Neural cell (in vitro differentiated cells): ENCODE data around the gene RCC2. TPM values are rescaled to one million over a fixed set of nuclear protein-coding genes. Genes with fewer than 3 reads are reported as not detected.
"Not testable (repeated sequence)": the region's sequence is repeated elsewhere in the genome, so short reads cannot be mapped to it uniquely, and the experiment has no call there.

Source experiments
- H2AFZ ChIP-seq: fragments of 200-600, 300-800 bp; sonication (generic), shearing (Covaris generic); 2 replicates; pipeline ENCODE4 v1.6.0; 2014; ENCODE audit warnings: low read depth, mild to moderate bottlenecking, antibody characterized with exemption, low read length, moderate library complexity
- H3F3A ChIP-seq: fragments of 200-600 bp; shearing (Covaris generic); 2 replicates; pipeline ENCODE4 v1.6.1; 2016; ENCODE audit warnings: mild to moderate bottlenecking, moderate library complexity, mixed read lengths, antibody characterized with exemption, low read length; ENCODE audit not compliant: insufficient read depth, poor library complexity, severe bottlenecking
- H3K27ac ChIP-seq: fragments of 200-600, 300-800 bp; sonication (generic), shearing (Covaris generic); 2 replicates; pipeline ENCODE4 v1.5.1; 2014; ENCODE audit warnings: mild to moderate bottlenecking, low read length, moderate library complexity
- H3K27me3 ChIP-seq: fragments of 300-800, 200-600 bp; sonication (generic), shearing (Covaris generic); 2 replicates; pipeline ENCODE4 v1.6.0; 2014; ENCODE audit warnings: mild to moderate bottlenecking, low read depth, low read length, moderate library complexity; ENCODE audit not compliant: insufficient read depth
- H3K36me3 ChIP-seq: fragments of 300-800, 200-600 bp; sonication (generic), shearing (Covaris generic); 2 replicates; pipeline ENCODE4 v1.5.1; 2014; ENCODE audit warnings: mild to moderate bottlenecking, antibody characterized with exemption, low read length, moderate library complexity; ENCODE audit not compliant: insufficient read depth
- H3K4me2 ChIP-seq: fragments of 300-800, 200-600 bp; sonication (generic), shearing (Covaris generic); 2 replicates; pipeline ENCODE4 v1.6.0; 2014; ENCODE audit warnings: mild to moderate bottlenecking, low read length
- H3K4me3 ChIP-seq: fragments of 300-800, 200-600 bp; sonication (generic), shearing (Covaris generic); 2 replicates; pipeline ENCODE4 v1.5.1; 2014; ENCODE audit warnings: mild to moderate bottlenecking, low read length, moderate library complexity
- H3K79me2 ChIP-seq: fragments of 200-600 bp; shearing (Covaris generic); replicated peaks from 2 replicates; pipeline ENCODE4 v1.6.0; 2014; ENCODE audit warnings: mild to moderate bottlenecking, low read length, moderate library complexity; ENCODE audit not compliant: insufficient read depth
- H3K9ac ChIP-seq: fragments of 300-800, 200-600 bp; sonication (generic), shearing (Covaris generic); 2 replicates; pipeline ENCODE4 v1.6.1; 2016; ENCODE audit warnings: mild to moderate bottlenecking, low read length, mixed read lengths
- H3K9me2 ChIP-seq: fragments of 200-600 bp; shearing (Covaris generic); 2 replicates; pipeline ENCODE4 v1.6.1; 2016; ENCODE audit warnings: mild to moderate bottlenecking, low read length, mixed read lengths; ENCODE audit not compliant: insufficient read depth
- H3K9me3 ChIP-seq: fragments of 200-600, 300-800 bp; sonication (generic), shearing (Covaris generic); 2 replicates; pipeline ENCODE4 v1.6.1; 2016; ENCODE audit warnings: mild to moderate bottlenecking, mixed run types, low read length, moderate library complexity, mixed read lengths
- H4K20me1 ChIP-seq: fragments of 200-600 bp; shearing (Covaris generic); 2 replicates; pipeline ENCODE4 v1.6.1; 2016; ENCODE audit warnings: mild to moderate bottlenecking, mixed run types; ENCODE audit not compliant: insufficient read depth
- CTCF ChIP-seq: fragments of 450-650 bp; IDR thresholded peaks from 2 replicates; pipeline ENCODE4 v1.5.1; 2014; ENCODE audit warnings: antibody characterized with exemption, mild to moderate bottlenecking, moderate library complexity; ENCODE audit not compliant: poor library complexity, severe bottlenecking
- EP300 ChIP-seq: fragments of 450-650 bp; conservative IDR thresholded peaks from 2 replicates; pipeline ENCODE4 v1.6.1; 2014; ENCODE audit warnings: antibody characterized with exemption, mild to moderate bottlenecking, moderate library complexity; ENCODE audit not compliant: poor library complexity, severe bottlenecking
- EZH2 ChIP-seq: fragments of 200-600, 300-800 bp; shearing (Covaris generic), sonication (generic); IDR thresholded peaks from 2 replicates; pipeline ENCODE4 v1.6.1; 2014; ENCODE audit warnings: antibody characterized with exemption, low read length, borderline replicate concordance, mild to moderate bottlenecking; ENCODE audit not compliant: insufficient read depth, poor library complexity, severe bottlenecking
- MXI1 ChIP-seq: fragments of 450-650 bp; conservative IDR thresholded peaks from 2 replicates; pipeline ENCODE4 v1.6.1; 2014; ENCODE audit warnings: antibody characterized with exemption, mild to moderate bottlenecking; ENCODE audit not compliant: poor library complexity, severe bottlenecking
- POLR2AphosphoS5 ChIP-seq: IDR thresholded peaks from 2 replicates; pipeline ENCODE4 v1.6.1; 2012
- RAD21 ChIP-seq: fragments of 450-650 bp; conservative IDR thresholded peaks from 2 replicates; pipeline ENCODE4 v1.6.1; 2014; ENCODE audit warnings: antibody characterized with exemption, mild to moderate bottlenecking, moderate library complexity
- REST ChIP-seq: IDR thresholded peaks from 2 replicates; pipeline ENCODE4 v1.6.1; 2012; ENCODE audit warnings: borderline replicate concordance
- SMC3 ChIP-seq: fragments of 450-650 bp; conservative IDR thresholded peaks from 2 replicates; pipeline ENCODE4 v1.6.1; 2014; ENCODE audit warnings: antibody characterized with exemption, mild to moderate bottlenecking, moderate library complexity; ENCODE audit not compliant: poor library complexity
- TAF1 ChIP-seq: IDR thresholded peaks from 2 replicates; pipeline ENCODE4 v1.6.1; 2012; ENCODE audit warnings: low read depth
- polyA plus RNA-seq: library from polyadenylated mRNA; depleted of rRNA; stranded (reverse); fragments of >200 nt; gene quantifications from 2 replicates; pipeline ENCODE4 v1.2.3, GENCODE V29; 2014

Gene RCC2
- polyA plus RNA-seq, 1 donor from 2014 or later = 34.4 TPM

- not testable (repeated sequence) for H3K27me3 ChIP-seq, H3F3A ChIP-seq, H3K27ac ChIP-seq, H3K79me2 ChIP-seq, H3K9ac ChIP-seq, H3K9me3 ChIP-seq, H3K36me3 ChIP-seq, H3K4me3 ChIP-seq, H3K9me2 ChIP-seq, H2AFZ ChIP-seq, H4K20me1 ChIP-seq, H3K4me2 ChIP-seq
Observed at GRCh38 chr1:17481981-17482380, 42.5 kb upstream of the RCC2 start.

- Histone ChIP-seq H3F3A (no peaks in the 10 kb centered on the region), H4K20me1 (no peaks in the 10 kb centered on the region), H3K27me3 (no peaks in the 10 kb centered on the region), H3K4me2 (no peak overlapping the region), H3K27ac (no peak overlapping the region), H2AFZ (no peak overlapping the region), H3K79me2 (no peaks in the 10 kb centered on the region), H3K9me3 (no peaks in the 10 kb centered on the region), H3K9ac (no peak overlapping the region), H3K9me2 (no peaks in the 10 kb centered on the region), H3K36me3 (no peaks in the 10 kb centered on the region), H3K4me3 (no peak overlapping the region)
- no peak for TF ChIP-seq RAD21
- no peak for TF ChIP-seq TAF1
- no peak for TF ChIP-seq MXI1
- TF ChIP-seq POLR2AphosphoS5 = no peak
- TF ChIP-seq EZH2 = no peak
- TF ChIP-seq REST = no peak
- TF ChIP-seq SMC3 = no peak
- no peak for TF ChIP-seq CTCF
- no peak for TF ChIP-seq EP300
Observed at GRCh38 chr1:17480846-17481245, 41.4 kb upstream of the RCC2 start.

- TF ChIP-seq REST = no peak
- Histone ChIP-seq H2AFZ (no peak overlapping the region), H3K27ac (no peak overlapping the region), H3K36me3 (no peaks in the 10 kb centered on the region), H3K27me3 (no peaks in the 10 kb centered on the region), H3K9ac (no peak overlapping the region), H3K79me2 (no peaks in the 10 kb centered on the region), H3K9me2 (no peaks in the 10 kb centered on the region), H4K20me1 (no peaks in the 10 kb centered on the region), H3K9me3 (no peaks in the 10 kb centered on the region), H3K4me2 (no peak overlapping the region), H3K4me3 (no peak overlapping the region), H3F3A (no peaks in the 10 kb centered on the region)
Observed at GRCh38 chr1:17475752-17476151, 36.3 kb upstream of the RCC2 start.

GRCh38 chr1:17474836-17475555 is 35.5 kb upstream of the RCC2 start:
- H3K4me3 ChIP-seq, H3K27ac ChIP-seq, H3F3A ChIP-seq, H3K79me2 ChIP-seq, H3K9me3 ChIP-seq, H2AFZ ChIP-seq, H3K36me3 ChIP-seq, H3K27me3 ChIP-seq, H3K9me2 ChIP-seq, H3K9ac ChIP-seq, H4K20me1 ChIP-seq, H3K4me2 ChIP-seq: not testable (repeated sequence)
